Activated CD8-positive, alpha-beta memory T cell treated with anti-CD3 and anti-CD28 coated beads for 1 hour (primary cell): ENCODE measurements around the gene FADS1.

Source experiments
- DNase-seq, 2 donors: peaks; one replicate each; pipeline ENCODE4 v3.0.0-alpha.2; 2020; ENCODE audit warnings: low read depth in 1 of 2; ENCODE audit errors: extremely low read depth in 1 of 2

FADS1 gene

DNA sequence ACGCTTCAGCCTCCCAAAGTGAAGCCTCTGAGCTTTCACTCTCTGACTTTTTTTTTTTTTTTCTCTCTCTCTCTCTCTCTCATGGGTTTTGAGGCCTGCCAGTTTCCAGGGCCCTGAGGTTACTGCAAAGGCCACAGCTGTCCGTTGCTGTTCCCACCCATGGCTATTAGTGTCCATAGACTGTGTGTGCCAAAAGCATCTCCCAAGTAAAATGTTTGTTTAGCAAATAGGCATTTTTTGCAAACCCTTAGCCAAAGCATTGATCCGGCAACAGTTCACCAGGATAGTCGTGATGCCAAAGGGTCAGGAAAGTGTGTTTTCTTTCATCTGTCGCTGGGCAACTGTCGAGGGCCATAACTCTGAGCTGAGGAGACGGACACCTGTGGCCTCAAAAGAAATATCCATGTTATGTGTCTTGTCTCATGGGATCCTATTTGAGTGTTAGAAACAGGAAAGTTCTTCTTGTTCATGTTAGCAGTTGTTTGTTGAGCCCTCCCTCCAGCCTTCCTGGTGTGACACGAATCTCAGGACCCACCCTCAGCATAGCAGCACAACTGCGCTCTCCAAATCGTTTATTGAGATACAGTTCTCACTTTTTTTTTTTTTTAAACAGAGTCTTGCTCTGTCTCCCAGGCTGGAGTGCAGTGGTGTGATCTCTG is 29.7 kb upstream of the FADS1 start:
- no peak for DNase-seq

DNA sequence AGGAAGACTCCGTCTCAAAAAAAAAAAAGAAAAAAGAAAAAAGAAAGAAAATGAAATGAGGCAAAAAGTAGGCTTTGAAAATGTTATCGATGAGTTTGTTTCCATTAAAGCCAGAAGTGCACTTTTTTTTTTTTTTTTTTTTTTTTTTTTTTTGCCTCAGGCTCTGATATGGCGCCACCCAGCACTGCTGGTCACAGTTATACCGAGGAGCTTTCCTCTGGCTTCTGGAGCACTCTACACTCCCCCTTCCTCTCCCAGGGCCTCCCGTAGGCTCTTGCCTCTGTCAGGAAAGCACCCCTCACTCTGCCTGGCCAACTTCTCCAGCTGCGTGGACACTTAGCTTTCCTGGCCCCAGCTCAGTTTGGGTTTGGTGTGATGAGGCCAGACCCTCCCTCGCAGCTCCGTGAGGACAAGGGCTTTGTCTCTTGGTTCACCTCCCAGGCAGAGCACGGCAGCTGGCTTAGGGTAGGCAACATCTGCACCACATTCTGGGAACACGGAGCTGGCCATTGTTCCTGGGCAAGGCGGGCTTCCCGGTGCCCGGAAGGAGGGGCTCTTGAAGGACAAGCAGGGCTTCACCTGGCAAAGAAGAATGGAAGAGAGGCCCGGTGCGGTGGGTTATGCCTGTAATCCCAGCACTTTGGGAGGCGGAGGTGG is 28.2 kb upstream of the FADS1 start:
- DNase-seq = no peak

DNA sequence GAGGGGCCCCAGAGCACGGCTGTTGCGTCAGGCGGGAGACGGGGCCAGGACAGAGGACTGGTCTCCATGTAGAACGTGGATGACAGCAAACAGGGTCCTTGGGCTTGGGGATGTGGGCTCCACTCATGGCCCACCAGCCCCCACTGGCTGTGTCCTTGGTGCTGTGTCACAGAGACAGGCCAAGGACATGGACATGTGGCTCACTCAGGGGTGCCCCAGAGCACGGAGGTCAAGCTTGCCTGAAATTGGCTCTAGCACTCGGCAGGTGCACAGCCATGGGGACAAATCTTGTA is 25.7 kb upstream of the FADS1 start:
- no peak for DNase-seq

DNA sequence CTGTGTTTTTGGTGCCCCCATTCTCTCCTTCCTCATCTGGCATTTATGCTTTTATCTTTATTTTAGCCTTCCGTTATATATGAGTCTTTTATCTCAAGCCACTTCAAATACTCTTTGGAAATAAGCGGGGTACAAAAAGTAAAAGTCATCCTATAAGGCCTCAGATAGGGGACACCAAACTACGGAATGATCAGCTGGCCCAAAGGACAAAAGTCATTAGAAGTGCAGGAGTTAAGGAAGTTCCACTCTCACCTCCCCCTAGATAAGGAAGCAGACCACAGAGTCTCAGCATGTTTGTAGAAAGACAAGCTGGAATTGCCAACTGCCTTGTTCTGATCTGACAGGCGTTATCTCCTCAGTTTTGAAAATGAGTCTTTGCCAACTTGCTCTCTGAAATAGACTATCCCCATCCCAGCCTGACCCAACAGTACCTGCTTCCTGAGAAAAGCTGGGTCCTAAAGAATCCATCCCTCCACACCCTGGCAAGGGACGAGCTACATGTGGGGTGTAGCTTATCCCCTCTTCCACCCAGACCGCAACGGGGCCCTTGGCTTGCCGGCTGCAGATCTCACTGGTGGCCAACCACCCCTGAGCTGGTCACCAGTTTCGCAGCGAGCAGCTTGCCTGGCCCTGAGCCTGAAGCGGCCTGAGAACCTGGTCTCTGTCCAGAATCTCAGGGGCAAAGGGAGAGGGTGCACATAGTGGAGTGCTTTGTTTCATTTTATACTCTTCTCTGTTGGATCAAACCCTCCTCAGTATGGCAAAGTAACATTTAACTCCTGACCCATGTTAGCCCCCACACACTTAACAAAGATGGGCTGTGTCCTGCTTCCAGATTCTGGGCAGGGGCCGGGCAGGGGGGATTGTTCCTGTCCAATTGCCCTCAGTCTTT is 25.1 kb upstream of the FADS1 start:
- no peak for DNase-seq

DNA sequence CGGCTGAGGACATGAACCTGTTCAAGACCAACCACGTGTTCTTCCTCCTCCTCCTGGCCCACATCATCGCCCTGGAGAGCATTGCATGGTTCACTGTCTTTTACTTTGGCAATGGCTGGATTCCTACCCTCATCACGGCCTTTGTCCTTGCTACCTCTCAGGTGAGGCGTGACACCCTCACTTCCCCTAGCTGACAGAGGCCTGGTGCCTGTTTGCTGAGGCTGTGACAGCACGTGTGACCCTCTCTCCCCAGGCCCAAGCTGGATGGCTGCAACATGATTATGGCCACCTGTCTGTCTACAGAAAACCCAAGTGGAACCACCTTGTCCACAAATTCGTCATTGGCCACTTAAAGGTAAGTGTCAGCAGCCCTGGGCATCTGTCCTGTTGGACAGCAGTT is 23.6 kb upstream of the FADS1 start:
- no peak for DNase-seq

DNA sequence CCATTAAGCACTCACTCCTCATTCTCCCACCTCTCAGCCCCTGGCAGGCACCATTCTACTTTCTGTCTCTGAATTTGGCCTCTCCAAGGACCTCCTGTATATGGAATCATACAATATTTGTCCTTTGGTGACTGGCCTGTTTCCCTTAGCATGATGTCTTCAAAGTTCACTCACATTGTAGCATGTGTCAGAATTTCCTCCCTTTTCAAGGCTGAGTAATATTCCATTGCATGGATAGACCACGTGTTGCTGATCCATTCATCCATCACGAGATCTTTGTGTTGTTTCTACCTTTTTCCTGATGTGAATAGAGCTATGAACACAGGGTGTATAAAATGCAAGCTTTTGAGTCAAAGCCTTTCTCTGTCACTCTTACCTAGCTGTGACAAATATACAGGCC is 22.9 kb upstream of the FADS1 start:
- DNase-seq = no peak

DNA sequence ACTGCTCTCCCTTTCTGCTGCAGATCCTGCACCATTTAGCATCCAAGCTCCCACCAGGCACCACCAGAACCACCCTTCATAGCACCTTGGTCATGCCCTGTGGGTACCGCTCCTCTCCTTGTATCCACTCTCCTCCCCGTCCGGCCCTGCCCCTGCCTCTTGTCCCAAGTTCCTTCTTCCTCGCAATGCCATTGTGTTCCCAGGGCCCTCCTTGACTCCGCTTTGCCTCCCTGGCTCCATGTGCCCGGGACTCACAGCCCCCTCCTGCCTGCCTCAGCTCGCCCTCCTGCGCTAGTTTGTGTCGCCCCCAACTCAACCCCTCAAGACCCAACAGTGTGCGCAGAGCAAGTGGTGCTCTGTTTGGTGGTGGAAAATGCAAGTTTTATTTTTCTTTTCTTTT is 22.1 kb upstream of the FADS1 start:
- DNase-seq = no peak

DNA sequence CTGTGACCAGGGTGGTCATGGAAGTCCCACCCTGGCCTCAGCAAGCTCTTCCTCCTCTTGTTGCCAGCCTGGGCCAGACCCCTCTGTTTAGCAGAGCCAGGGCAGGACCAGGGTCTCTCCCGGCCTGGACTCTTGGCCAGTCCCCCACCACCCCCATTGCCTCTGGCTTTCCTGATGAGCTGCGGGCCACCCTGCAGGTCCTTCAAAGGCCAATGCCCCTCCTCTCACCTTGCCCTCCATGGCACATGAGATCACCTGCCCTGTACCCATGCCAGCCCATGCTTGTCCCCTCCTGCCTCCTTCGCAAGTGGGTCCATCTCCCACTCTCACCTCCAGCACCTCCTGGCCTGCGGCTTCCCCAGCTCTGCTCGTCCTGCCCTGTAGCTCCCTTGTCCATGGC is 21.7 kb upstream of the FADS1 start:
- no peak for DNase-seq

DNA sequence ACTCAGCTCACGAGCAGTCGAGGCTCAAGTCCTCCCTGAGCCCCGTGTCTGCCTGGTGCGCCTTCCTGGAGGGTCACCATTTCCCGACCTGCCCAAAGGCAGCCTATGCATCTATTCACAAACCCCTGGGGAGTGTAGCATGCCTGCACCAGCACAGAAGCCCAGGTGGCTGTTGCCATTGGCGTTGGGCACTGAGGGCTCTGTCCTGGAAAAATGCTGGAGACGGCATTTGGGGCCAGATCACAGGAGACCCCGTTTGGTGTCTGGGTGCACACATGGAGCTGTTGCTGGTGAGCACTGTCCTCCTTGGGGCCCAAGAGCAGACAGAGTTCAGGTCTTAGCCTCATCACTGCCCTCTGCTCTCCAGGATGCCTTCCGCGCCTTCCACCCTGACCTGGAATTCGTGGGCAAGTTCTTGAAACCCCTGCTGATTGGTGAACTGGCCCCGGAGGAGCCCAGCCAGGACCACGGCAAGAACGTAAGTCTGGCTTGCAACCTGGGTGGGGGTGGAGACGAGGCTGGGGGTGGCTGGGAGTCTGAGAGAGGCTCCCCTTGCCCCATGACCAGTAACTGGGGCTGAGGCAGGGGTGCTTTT is 20.7 kb upstream of the FADS1 start:
- DNase-seq = no peak

DNA sequence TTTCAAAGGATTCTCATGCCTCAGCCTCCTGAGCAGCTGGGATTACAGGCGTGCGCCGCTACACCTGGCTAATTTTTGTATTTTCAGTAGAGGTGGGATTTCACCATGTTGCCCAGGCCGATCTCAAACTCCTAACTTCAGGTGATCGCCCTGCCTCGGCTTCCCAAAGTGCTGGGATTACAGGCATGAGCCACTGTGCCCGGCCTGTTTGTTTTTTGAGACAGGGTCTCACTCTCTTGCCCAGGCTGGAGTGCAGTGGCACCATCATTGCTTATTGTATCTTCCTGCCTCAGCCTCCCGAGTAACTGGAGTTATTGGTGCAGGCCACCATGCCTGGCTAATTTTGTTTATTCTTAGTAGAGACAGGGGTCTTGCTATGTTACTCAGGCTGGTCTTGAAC is 19.4 kb upstream of the FADS1 start:
- DNase-seq = no peak

DNA sequence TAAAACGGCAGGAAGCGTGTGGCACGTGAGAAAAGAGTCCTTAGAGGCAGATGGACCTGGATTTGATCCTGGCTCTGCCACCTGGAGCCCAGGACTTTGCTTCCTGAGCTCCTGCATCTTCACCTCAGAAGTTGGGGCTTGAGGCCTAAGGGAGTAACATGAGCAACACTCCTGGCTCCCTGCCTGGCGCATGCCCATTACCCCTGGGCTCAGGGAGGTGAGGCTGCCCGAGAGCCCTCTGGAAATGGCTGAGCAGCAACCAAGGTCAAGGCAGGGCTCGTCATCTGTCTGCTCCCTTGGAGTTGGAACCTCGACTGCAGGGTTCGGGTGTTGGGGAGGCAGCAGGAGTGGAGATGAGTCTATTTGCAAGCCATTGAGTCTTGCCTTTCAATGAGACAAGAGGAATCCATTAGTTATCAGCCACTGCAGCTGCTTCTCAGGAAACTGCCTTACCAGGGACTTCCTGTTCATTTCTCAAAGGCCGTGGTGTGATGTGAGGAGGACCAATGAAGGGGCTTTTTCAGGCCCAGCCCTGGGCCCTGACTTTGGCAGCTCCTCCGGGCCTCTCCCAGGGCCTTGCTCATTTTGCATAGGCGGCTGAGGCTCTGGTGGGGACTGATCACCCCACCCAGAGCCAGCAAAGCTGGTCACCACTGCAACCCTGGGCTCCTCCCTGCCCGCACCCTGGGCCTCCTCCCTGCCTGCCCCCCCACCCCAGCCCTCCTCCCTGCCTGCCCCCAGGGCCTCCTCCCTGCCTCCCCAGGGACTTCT is 17.7 kb upstream of the FADS1 start:
- peak in 1 of 2 donors; percentile 15 for DNase-seq

DNA sequence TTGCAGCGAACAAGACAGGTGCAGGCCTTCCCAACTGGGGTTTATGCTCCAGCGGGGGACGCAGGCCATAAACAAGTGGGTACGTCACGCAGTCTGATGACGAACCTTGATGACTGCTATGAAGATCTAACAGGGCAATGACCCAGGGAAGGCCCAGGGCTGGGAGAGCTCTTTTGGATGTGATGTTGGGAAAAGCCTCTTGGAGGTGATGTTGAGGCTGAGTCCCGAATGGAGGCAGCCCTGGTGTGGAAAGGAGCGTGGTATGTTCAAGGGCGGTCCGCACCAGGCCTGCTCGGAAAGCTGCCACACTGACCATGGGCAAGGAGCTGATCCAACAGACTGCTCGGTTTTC is 17.1 kb upstream of the FADS1 start:
- DNase-seq = no peak

DNA sequence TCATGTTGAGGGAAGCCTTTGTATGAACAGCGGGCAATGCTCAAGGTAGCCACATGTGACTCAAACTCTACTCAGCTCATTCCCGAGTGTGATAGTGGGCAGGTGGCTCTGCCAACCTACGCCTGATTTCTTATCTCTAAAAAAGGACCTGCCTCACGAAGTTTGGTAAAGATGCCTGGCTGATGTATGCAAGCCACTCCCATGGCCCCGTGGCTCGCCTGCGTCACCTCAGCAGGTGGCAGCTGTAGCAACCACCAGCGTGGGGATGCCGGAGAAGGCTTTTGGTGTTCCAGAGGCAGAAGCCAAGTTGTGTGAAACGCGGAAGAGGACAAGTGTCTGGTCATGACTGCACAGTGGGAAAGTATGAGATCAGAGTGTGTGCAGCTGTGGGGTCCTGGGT is 16.7 kb upstream of the FADS1 start:
- DNase-seq = no peak

DNA sequence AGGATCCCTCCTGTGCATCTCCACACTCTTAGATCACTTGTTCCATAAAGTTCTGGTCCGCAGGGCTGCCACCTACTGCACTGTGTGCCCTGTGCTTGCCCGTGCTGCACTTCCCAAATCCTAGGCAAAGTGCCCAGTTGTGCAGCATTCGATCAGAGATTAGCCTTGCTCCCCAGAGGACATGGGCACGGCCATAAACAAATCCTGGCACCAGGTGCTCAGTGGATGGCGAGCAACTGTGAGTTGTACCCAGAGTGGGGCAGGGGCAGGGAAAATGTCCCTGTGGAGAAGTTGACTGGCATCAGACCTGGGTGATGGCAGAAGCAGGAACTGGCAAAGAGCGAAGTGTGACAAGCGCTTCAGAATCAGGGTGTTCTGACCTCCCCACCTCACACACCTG is 16.0 kb upstream of the FADS1 start:
- no peak for DNase-seq

DNA sequence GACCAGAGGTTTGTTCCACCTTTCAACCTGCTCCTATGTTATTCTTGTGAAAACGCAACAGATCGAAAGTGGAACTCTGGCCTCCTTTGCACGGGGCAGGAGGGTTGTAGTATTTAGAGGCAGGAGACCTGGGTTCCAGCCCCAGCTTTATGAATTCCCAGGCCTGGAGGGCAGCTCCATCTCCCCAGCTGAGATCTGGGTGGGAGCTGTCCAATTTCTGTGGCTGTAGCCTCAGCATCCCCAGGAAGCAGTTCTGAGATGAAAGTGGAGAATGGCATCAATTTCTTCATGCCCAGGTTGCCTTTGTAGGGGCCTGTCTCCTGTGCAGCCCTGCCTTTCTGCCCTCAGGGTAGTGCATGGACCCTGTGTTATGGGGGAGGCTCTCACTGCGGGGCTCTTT is 15.4 kb upstream of the FADS1 start:
- no peak for DNase-seq

DNA sequence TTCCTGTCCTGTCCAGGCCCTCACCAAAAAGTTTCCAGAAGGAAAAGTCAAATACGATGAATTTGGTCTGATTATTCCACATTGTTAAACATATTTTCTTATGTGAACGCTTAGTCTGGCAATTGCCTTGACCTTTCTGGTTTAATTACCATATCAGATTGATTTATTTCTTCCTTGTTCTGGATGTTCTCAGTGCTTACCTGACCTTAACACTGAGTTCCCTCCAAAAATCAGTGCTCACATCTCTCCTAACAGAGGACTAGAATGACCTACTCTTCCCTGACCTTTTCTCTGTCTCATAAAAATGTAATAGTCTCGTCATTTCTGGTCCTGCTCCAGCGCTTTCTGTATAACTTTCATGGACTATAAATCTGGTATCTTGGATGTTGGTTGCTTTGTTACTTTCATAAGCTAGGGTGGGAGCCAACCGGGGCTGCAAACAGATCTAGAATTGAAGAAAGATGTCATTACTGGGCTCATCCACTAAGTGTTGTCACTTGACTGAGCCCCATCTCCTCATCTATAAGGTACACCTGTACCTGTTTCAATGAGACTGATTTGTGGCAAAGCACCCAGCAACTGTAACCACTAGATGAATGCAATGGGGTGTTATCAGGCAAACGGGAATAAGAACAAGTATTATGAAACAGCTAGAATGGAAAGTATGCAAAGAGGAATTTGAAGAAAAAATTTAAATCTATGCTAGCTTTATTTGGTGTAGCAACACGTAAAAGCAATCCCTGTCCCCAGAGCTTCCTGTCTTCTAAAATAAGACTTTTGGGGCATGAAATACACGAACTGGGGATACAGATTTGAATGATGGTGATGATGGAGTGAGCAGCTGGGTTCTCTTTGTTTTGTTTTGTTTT is 13.7 kb upstream of the FADS1 start:
- no peak for DNase-seq

DNA sequence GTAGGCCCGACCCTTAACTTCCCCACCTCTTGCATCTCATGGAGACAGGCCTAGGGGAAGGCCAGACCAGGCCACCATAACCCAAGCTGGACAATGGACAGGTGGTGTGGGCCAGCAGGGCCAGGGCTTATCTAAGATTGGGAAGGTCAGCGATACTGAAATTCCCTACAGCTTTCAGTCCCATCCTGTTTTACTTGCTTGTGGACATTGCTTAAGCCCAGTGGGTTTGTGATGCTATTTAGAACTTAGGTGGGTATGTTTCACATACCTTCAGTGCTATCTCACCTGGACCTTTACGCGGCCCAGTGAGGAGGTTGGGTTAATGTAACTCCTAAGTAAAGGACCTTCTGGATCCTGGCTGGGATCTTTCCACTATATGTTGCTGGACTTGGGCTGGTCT is 13.0 kb upstream of the FADS1 start:
- no peak for DNase-seq

DNA sequence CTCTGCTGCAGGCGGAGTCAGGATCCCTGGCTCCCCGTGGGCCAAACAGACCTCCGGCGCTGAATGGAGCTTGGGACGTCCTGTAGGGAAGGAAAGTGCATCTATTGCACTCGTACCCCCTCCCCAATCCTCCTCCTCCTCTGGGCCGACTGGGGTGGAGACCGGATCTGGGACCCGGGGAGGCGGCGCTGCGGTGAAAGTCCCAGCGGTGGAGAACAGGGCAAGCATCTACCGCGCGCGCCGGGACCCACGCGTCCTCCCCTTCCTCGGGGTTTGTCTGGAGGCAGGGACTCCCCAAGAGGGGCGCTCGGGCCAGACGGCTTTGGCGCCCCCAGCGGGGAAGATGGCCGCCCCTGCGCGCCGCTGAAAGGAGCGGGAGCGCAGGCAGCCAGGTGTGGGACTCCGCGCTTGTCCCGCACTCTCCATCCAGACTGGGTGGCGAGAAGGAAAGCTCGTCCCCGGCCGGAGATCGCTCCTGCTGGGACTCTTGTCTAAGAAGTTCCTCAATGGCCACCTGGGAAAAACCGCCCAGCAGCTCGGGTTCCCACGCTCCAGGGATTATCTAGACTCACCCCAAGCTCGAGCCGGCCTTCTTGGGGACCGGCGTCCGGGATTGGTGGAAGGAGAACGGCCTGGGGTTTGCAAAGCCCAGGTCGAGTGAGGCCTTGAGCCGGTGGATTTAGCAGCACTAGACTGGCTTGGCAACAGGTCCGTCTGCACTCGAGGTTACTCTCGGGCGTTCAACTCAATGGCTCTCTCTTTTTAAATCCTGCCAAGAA is 12.0 kb upstream of the FADS1 start:
- no peak for DNase-seq

DNA sequence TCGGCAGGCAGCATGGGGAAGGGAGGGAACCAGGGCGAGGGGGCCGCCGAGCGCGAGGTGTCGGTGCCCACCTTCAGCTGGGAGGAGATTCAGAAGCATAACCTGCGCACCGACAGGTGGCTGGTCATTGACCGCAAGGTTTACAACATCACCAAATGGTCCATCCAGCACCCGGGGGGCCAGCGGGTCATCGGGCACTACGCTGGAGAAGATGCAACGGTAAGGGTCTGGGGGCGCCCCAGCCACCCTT is 11.5 kb upstream of the FADS1 start:
- DNase-seq = no peak
